Neural progenitor cell (in vitro differentiated cells): ENCODE data around the gene LRGUK. TPM values are rescaled to one million over a fixed set of nuclear protein-coding genes. Genes with fewer than 3 reads are reported as not detected.

ENCODE experiments used
- DNase-seq: peaks from one replicate; pipeline ENCODE4 v3.0.0-alpha.2; 2016; ENCODE audit warnings: low spot score
- H2AFZ ChIP-seq: fragments of 200-600 bp; sonication (generic); replicated peaks from 2 replicates; pipeline ENCODE4 v1.6.1; 2016; ENCODE audit warnings: antibody characterized with exemption
- H3F3A ChIP-seq: fragments of 200-600 bp; sonication (generic); 2 replicates; pipeline ENCODE4 v1.6.1; 2016; ENCODE audit warnings: antibody characterized with exemption, low read depth
- H3K27ac ChIP-seq: fragments of 200-600 bp; sonication (generic); 2 replicates; pipeline ENCODE4 v1.5.1; 2016; ENCODE audit warnings: mild to moderate bottlenecking
- H3K27me3 ChIP-seq: fragments of 200-600 bp; sonication (generic); 2 replicates; pipeline ENCODE4 v1.6.1; 2016; ENCODE audit warnings: mild to moderate bottlenecking, moderate library complexity
- H3K36me3 ChIP-seq: fragments of 200-600 bp; sonication (generic); 2 replicates; pipeline ENCODE4 v1.5.1; 2016
- H3K4me1 ChIP-seq: fragments of 200-600 bp; sonication (generic); 2 replicates; pipeline ENCODE4 v1.6.1; 2016; ENCODE audit warnings: mixed run types
- H3K4me2 ChIP-seq: fragments of 200-600 bp; sonication (generic); 2 replicates; pipeline ENCODE4 v1.6.1; 2016
- H3K4me3 ChIP-seq: fragments of 200-600 bp; sonication (generic); 2 replicates; pipeline ENCODE4 v1.5.1; 2016
- H3K79me2 ChIP-seq: fragments of 200-600 bp; sonication (generic); 2 replicates; pipeline ENCODE4 v1.6.1; 2016; ENCODE audit warnings: low read depth
- H3K9ac ChIP-seq: fragments of 200-600 bp; sonication (generic); 2 replicates; pipeline ENCODE4 v1.6.1; 2016
- H3K9me3 ChIP-seq: fragments of 200-600 bp; sonication (generic); 2 replicates; pipeline ENCODE4 v1.5.1; 2016; ENCODE audit warnings: low read depth
- H4K20me1 ChIP-seq: fragments of 200-600 bp; sonication (generic); 2 replicates; pipeline ENCODE4 v1.6.1; 2016; ENCODE audit warnings: low read depth
- H3K27ac Mint-ChIP-seq: 3 replicates; pipeline ENCODE4 v1.8.0; 2021; ENCODE audit warnings: mixed read lengths
- H3K27me3 Mint-ChIP-seq: 2 replicates; pipeline ENCODE4 v1.8.0; 2022; ENCODE audit warnings: low read depth, mild to moderate bottlenecking, inconsistent platforms, moderate library complexity, mixed read lengths; ENCODE audit not compliant: insufficient read depth
- H3K36me3 Mint-ChIP-seq: 3 replicates; pipeline ENCODE4 v1.8.0; 2021; ENCODE audit warnings: mixed read lengths
- H3K4me1 Mint-ChIP-seq: 3 replicates; pipeline ENCODE4 v1.8.0; 2021; ENCODE audit warnings: mixed read lengths
- H3K4me3 Mint-ChIP-seq: 3 replicates; pipeline ENCODE4 v1.8.0; 2021; ENCODE audit warnings: mild to moderate bottlenecking, moderate library complexity, mixed read lengths
- H3K9me3 Mint-ChIP-seq: 3 replicates; pipeline ENCODE4 v1.8.0; 2020; ENCODE audit warnings: mixed read lengths
- EZH2 ChIP-seq: fragments of 200-600 bp; sonication (generic); IDR thresholded peaks from 2 replicates; pipeline ENCODE4 v1.6.1; 2017; ENCODE audit warnings: antibody characterized with exemption, mild to moderate bottlenecking, moderate library complexity
- EZH2phosphoT487 ChIP-seq: fragments of 200-600 bp; sonication (generic); IDR thresholded peaks from 2 replicates; pipeline ENCODE4 v1.6.1; 2017; ENCODE audit warnings: antibody characterized with exemption
- total RNA-seq: library from RNA; depleted of rRNA; stranded (reverse); fragments of >200 nt; gene quantifications from 2 replicates; pipeline ENCODE4 v1.2.3, GENCODE V29; 2015; ENCODE audit warnings: low replicate concordance
- TF ChIP-seq, protein P1 (sequence below): fragments of 200-600 bp; sonication (generic); IDR thresholded peaks from 2 replicates; pipeline ENCODE4 v1.5.1; 2017; ENCODE audit warnings: antibody characterized with exemption, mild to moderate bottlenecking

The LRGUK gene
- total RNA-seq, 1 donor from 2014 or later, result 1.1 TPM

DNA sequence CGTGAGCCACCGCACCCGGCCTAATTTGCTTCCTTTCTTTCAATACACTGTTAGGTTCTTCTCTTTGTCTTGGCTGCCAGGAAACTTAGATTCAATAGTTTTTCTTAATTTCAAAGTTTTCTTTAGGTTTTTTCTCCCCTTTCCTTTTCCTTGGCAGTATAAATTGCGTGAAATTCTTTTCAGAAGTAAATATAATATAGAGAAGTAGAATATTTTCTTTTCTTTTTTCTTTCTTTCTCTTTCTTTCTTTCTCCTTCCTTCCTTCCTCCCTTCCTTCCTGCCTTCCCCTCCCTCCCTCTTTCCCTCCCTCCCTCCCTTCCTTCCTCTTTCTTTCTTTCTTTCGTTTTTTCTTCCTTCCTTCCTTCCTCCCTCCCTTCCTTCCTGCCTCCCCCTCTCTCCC lies 1.7 kb downstream of the LRGUK start:
- Mint-ChIP-seq H3K9me3 (no peaks in the 10 kb centered on the region), H3K36me3 (no peaks in the 10 kb centered on the region), H3K4me3 (peak overlapping the region; percentile 91), H3K27ac (no peak overlapping the region), H3K27me3 (peaks cover 6% of the 10 kb centered on the region), H3K4me1 (peaks cover 24% of the 10 kb centered on the region)
- H3K9ac ChIP-seq, result no peak overlapping the region
- no peak overlapping the region for H3K4me2 ChIP-seq
- H3K4me1 ChIP-seq, result peaks cover 9% of the 10 kb centered on the region
- H3K27me3 ChIP-seq, result peaks cover 12% of the 10 kb centered on the region
- H2AFZ ChIP-seq, result no peak overlapping the region
- DNase-seq, result no peak
- H3K27ac ChIP-seq, result no peak overlapping the region
- no peaks in the 10 kb centered on the region for H3F3A ChIP-seq
- H3K36me3 ChIP-seq, result no peaks in the 10 kb centered on the region
- H3K9me3 ChIP-seq, result no peaks in the 10 kb centered on the region
- TF ChIP-seq EZH2 (no peak), EZH2phosphoT487 (no peak)
- TF ChIP-seq, protein P1, sequence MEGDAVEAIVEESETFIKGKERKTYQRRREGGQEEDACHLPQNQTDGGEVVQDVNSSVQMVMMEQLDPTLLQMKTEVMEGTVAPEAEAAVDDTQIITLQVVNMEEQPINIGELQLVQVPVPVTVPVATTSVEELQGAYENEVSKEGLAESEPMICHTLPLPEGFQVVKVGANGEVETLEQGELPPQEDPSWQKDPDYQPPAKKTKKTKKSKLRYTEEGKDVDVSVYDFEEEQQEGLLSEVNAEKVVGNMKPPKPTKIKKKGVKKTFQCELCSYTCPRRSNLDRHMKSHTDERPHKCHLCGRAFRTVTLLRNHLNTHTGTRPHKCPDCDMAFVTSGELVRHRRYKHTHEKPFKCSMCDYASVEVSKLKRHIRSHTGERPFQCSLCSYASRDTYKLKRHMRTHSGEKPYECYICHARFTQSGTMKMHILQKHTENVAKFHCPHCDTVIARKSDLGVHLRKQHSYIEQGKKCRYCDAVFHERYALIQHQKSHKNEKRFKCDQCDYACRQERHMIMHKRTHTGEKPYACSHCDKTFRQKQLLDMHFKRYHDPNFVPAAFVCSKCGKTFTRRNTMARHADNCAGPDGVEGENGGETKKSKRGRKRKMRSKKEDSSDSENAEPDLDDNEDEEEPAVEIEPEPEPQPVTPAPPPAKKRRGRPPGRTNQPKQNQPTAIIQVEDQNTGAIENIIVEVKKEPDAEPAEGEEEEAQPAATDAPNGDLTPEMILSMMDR, result no peak
- H4K20me1 ChIP-seq, result no peaks in the 10 kb centered on the region
- H3K4me3 ChIP-seq, result no peak overlapping the region
- no peaks in the 10 kb centered on the region for H3K79me2 ChIP-seq

DNA sequence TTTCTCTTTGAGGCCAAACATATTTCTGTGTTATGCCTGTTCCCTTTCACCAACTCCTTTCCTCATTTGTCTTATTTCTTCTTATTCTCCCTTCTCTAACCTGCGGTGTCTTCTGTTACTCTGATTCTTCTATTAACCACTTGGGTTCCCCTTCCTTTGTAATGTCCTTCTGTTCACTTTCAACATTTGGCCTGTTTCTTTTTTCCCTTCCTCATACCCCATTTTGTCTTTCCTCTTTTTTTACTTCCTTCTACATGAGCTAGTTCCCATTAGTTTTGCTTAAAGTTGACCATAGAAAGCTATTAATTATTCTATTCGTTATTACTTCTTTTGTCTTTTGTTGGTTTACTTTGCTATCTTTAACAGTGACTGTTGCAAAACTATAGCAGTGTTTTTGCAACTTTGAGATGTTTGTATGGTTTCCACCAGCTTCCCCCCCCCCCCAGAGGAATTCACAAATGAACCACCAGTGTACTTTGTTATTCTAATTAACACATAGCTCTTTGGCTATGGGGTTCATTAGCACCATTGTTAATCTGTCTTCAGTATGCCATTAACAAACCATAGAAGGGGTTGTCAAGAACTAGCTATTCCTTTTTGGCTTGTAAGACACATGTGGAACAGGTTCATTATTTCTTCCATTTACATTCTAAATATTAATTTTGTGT lies 2.9 kb downstream of the LRGUK start:
- no peak for TF ChIP-seq EZH2phosphoT487
- TF ChIP-seq, protein P1, result no peak
- TF ChIP-seq EZH2, result no peak
- no peaks in the 10 kb centered on the region for H3F3A ChIP-seq
- no peaks in the 10 kb centered on the region for H3K9me3 Mint-ChIP-seq
- no peaks in the 10 kb centered on the region for H3K9me3 ChIP-seq
- H3K4me3 ChIP-seq, result no peak overlapping the region
- peak overlapping the region; percentile 17 for H3K4me3 Mint-ChIP-seq
- no peak overlapping the region for H2AFZ ChIP-seq
- H3K27ac ChIP-seq, result no peak overlapping the region
- DNase-seq, result peak; percentile 29
- H3K9ac ChIP-seq, result no peak overlapping the region
- H3K36me3 ChIP-seq, result no peaks in the 10 kb centered on the region
- H3K36me3 Mint-ChIP-seq, result no peaks in the 10 kb centered on the region
- peak overlapping the region; percentile 7 for H3K27ac Mint-ChIP-seq
- no peaks in the 10 kb centered on the region for H4K20me1 ChIP-seq
- no peaks in the 10 kb centered on the region for H3K79me2 ChIP-seq
- H3K4me1 Mint-ChIP-seq, result peaks cover 24% of the 10 kb centered on the region
- peaks cover 9% of the 10 kb centered on the region for H3K4me1 ChIP-seq
- H3K4me2 ChIP-seq, result peak overlapping the region; percentile 21
- H3K27me3 Mint-ChIP-seq, result peaks cover 6% of the 10 kb centered on the region
- H3K27me3 ChIP-seq, result peaks cover 12% of the 10 kb centered on the region

DNA sequence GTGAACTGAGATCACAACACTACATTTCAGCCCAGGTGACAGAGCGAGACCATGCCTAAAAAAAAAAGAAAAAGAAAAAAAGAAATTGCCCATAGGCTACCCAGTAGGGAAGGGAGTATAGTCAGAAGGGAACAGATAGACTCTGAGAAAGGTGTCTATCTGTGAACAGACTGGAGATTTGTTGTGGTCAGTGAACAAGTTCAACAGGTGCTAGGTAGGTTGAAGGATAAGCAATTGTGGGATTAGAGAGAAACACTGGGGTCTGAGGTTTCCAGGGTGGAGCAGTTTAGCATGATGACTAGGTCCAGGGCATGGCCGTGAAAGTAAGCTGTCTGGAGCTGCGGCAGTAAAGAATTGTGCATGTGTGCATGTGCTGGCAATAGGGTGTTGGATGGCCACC lies 6.9 kb downstream of the LRGUK start:
- H3K4me3 ChIP-seq, result no peak overlapping the region
- no peaks in the 10 kb centered on the region for H3K9me3 ChIP-seq
- peaks cover 9% of the 10 kb centered on the region for H3K4me1 ChIP-seq
- H3K79me2 ChIP-seq, result no peaks in the 10 kb centered on the region
- no peak overlapping the region for H2AFZ ChIP-seq
- no peak overlapping the region for H3K4me3 Mint-ChIP-seq
- no peaks in the 10 kb centered on the region for H3K9me3 Mint-ChIP-seq
- DNase-seq, result no peak
- no peaks in the 10 kb centered on the region for H3K36me3 Mint-ChIP-seq
- no peak overlapping the region for H3K4me2 ChIP-seq
- H3K27ac ChIP-seq, result no peak overlapping the region
- peak overlapping the region; percentile 69 for H3K27ac Mint-ChIP-seq
- H3K4me1 Mint-ChIP-seq, result peaks cover 5% of the 10 kb centered on the region
- no peaks in the 10 kb centered on the region for H3K36me3 ChIP-seq
- H3F3A ChIP-seq, result no peaks in the 10 kb centered on the region
- H4K20me1 ChIP-seq, result no peaks in the 10 kb centered on the region
- peaks cover 6% of the 10 kb centered on the region for H3K27me3 Mint-ChIP-seq
- TF ChIP-seq EZH2, result no peak
- H3K9ac ChIP-seq, result no peak overlapping the region
- no peaks in the 10 kb centered on the region for H3K27me3 ChIP-seq
